K562 (cell line): ENCODE results near the gene BOLA3. TPM values are rescaled to one million over a fixed set of nuclear protein-coding genes. Genes with fewer than 3 reads are reported as not detected.

Source experiments
- ARHGAP35 ChIP-seq: fragments of 450-650 bp; IDR thresholded peaks from 2 replicates; pipeline ENCODE4 v1.6.1; 2018; ENCODE audit not compliant: partially characterized antibody
- CBFA2T3 ChIP-seq: fragments of 450-650 bp; IDR thresholded peaks from 2 replicates; pipeline ENCODE4 v1.6.1; 2017
- CBX1 ChIP-seq: sonication (generic); IDR thresholded peaks from 2 replicates; pipeline ENCODE4 v1.6.1; 2016; ENCODE audit warnings: antibody characterized with exemption, low read depth, mild to moderate bottlenecking
- FOXK2 ChIP-seq, 2 experiments: fragments of 450-650 bp; IDR thresholded peaks in 1 of 2; conservative IDR thresholded peaks in 1 of 2; 2 replicates each; pipeline ENCODE4 v1.6.1; 2016; ENCODE audit warnings: low read depth in 2 of 2, mild to moderate bottlenecking in 1 of 2
- HDAC8 ChIP-seq: fragments of 450-650 bp; IDR thresholded peaks from 2 replicates; pipeline ENCODE4 v1.6.1; 2016; ENCODE audit warnings: mild to moderate bottlenecking, missing genetic modification characterization, moderate library complexity, missing compliant biosample characterization
- KDM4B ChIP-seq, 2 experiments: fragments of 450-650 bp in 1 of 2; sonication (generic) in 1 of 2; IDR thresholded peaks; 2 replicates each; pipeline ENCODE4 v1.6.1; 2016 to 2017; ENCODE audit warnings: borderline replicate concordance in 2 of 2, antibody characterized with exemption in 1 of 2, low read depth in 1 of 2, mild to moderate bottlenecking in 1 of 2
- MAFF ChIP-seq: IDR thresholded peaks from 2 replicates; pipeline ENCODE4 v1.6.1; 2012; ENCODE audit warnings: low read length, improper control_type of control experiment
- MEF2D ChIP-seq: conservative IDR thresholded peaks from 2 replicates; pipeline ENCODE4 v1.6.1; 2016; ENCODE audit warnings: low read depth, missing genetic modification characterization, missing compliant biosample characterization
- MEIS2 ChIP-seq: fragments of 450-650 bp; IDR thresholded peaks from 2 replicates; pipeline ENCODE4 v1.6.1; 2014; ENCODE audit warnings: mild to moderate bottlenecking; ENCODE audit not compliant: partially characterized antibody
- RAD51 ChIP-seq: fragments of 450-650 bp; IDR thresholded peaks from 2 replicates; pipeline ENCODE4 v1.7.1; 2016; ENCODE audit warnings: low read depth, mild to moderate bottlenecking, borderline replicate concordance
- RB1 ChIP-seq: fragments of 450-650 bp; IDR thresholded peaks from 2 replicates; pipeline ENCODE4 v1.6.1; 2017; ENCODE audit warnings: low read depth, mild to moderate bottlenecking
- RBM17 ChIP-seq: fragments of 200-400 bp; formaldehyde crosslinking; IDR thresholded peaks from 2 replicates; pipeline ENCODE4 v1.6.1; 2017; ENCODE audit warnings: low read depth, mild to moderate bottlenecking, low read length, borderline replicate concordance
- RBM22 ChIP-seq: fragments of 200-400 bp; formaldehyde crosslinking; IDR thresholded peaks from 2 replicates; pipeline ENCODE4 v1.6.1; 2018; ENCODE audit warnings: low read length, low read depth; ENCODE audit not compliant: poor library complexity, severe bottlenecking
- TAF7 ChIP-seq: fragments of 450-650 bp; IDR thresholded peaks from 2 replicates; pipeline ENCODE4 v1.6.1; 2016; ENCODE audit warnings: missing genetic modification characterization, missing compliant biosample characterization
- ZC3H11A ChIP-seq: IDR thresholded peaks from 2 replicates; pipeline ENCODE4 v1.6.1; 2012; ENCODE audit warnings: low read depth, low read length, improper control_type of control experiment
- ZNF133 ChIP-seq: fragments of 250-450 bp; sonication (Bioruptor Pico); IDR thresholded peaks from 2 replicates; pipeline ENCODE4 v1.4.0; 2020; ENCODE audit warnings: mild to moderate bottlenecking
- ZNF717 ChIP-seq: fragments of 250-450 bp; sonication (Bioruptor Pico); IDR thresholded peaks from 2 replicates; pipeline ENCODE4 v1.5.0; 2021
- polyA plus RNA-seq, 8 experiments: library from polyadenylated mRNA; depleted of rRNA in 4 of 8; stranded (reverse) in 5 of 8; unstranded in 3 of 8; fragments of >200 nt; fragmentation: Nextera tagmentation in 2 of 8; fragmentation: Illumina TruSeq in 1 of 8; extraction: Ambion mirVana in 2 of 8; extraction: Trizol in 1 of 8; gene quantifications; 2 replicates each; pipeline versions ENCODE4 v1.2.1 to v1.2.3, GENCODE V29; 2011 to 2014; ENCODE audit warnings: inconsistent platforms in 1 of 8, missing spikeins in 1 of 8
- total RNA-seq, 7 experiments: library from RNA; depleted of rRNA in 6 of 7; stranded (reverse); fragments of >200 nt in 6 of 7; fragmentation: Illumina TruSeq in 2 of 7; extraction: Trizol in 2 of 7; gene quantifications; 2 replicates each; pipeline versions ENCODE4 v1.2.1 to v1.2.3, GENCODE V29; 2011 to 2021; ENCODE audit warnings: low replicate concordance in 1 of 7
- TF ChIP-seq, protein P1 (sequence below): sonication (generic); formaldehyde crosslinking; IDR thresholded peaks from 2 replicates; pipeline ENCODE4 v1.8.1; 2022; ENCODE audit warnings: missing genetic modification reagents
- TF ChIP-seq, protein P2 (sequence below): sonication (generic); formaldehyde crosslinking; IDR thresholded peaks from 2 replicates; pipeline ENCODE4 v1.8.0; 2022; ENCODE audit warnings: mild to moderate bottlenecking, missing genetic modification reagents
- TF ChIP-seq, protein P3 (sequence below): sonication (generic); formaldehyde crosslinking; IDR thresholded peaks from 2 replicates; pipeline ENCODE4 v1.8.0; 2023; ENCODE audit warnings: mild to moderate bottlenecking, missing genetic modification reagents
- TF ChIP-seq, protein P4 (sequence below): fragments of 250-450 bp; sonication (Bioruptor Pico); IDR thresholded peaks from 2 replicates; pipeline ENCODE4 v1.5.0; 2021; ENCODE audit warnings: mild to moderate bottlenecking, borderline replicate concordance
- TF ChIP-seq, protein P5 (sequence below): sonication (generic); IDR thresholded peaks from 2 replicates; pipeline ENCODE4 v1.6.1; 2016

Gene BOLA3
- total and polyA plus RNA-seq, 9 of the 15 experiments (the other 6 are each of a cell fraction or from before 2014, with no cell fraction given) = 149 to 619 (median 255) TPM

DNA sequence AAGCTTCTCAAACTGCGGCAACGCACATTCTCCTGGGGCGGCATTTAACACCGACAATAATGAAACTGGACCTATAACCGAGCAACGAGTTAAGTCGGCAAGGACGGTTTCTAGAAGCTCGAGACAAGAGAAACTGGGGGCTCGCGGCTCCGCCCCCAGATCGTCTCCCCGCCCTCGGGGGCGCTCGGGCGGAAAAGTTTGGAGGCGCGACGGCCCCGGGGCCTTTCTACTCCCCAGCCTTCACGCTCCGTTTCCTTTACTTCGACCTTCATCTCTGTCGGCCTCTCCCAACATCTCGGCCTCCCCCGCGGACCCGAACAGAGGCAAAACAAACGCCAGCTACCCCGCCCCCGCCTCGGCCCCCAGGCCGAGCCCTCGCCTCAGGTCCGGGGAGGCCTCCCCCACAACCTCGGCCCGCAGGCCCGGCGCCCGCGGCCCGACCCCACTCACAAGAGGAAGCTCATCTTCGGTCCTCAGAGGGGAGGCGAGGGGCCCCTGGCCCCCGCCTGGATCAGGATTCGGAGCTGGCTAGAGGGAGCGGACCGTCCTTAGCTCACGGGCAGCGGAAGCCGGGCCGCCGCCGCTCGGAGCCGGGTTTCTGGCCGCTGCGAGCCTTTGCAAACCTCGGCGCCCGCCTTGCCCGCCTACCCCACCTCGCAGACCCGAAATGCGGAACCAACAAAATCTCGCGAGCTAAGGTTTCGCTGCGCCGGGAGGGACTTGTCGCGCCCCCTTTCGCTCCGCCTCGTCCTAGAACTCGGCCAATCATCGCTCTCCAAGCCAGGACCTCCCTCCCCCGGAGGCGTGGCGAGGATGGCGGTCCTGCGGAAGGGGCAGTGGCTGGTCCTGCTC, 30.7 kb upstream of the BOLA3 start, which contains the start of gene MOB1A (continued):
- TF ChIP-seq HDAC8 (tag) (no peak), FOXK2 (conservative IDR thresholded peaks at IDR 0.05 in 1 of 2, IDR thresholded peaks at IDR 0.05 in 1 of 2; ENCODE audit: low read depth in 2 of 2) (no peak), ZC3H11A (no peak), ZNF133 (CRISPR knock-in tag) (no peak), ARHGAP35 (no peak), RBM17 (no peak), RBM22 (peak; percentile 49), TAF7 (no peak), RAD51 (no peak), MEF2D (tag) (no peak), KDM4B (IDR thresholded peaks at IDR 0.05; ENCODE audit: borderline replicate concordance in 2 of 2, low read depth in 1 of 2) (no peak), MAFF (no peak; the same call in 1 of the 2 replicates), CBX1 (peak; percentile 87; the same call in 1 of the 2 replicates), RB1 (peak; percentile 49; the same call in 1 of the 2 replicates), MEIS2 (no peak), ZNF717 (CRISPR knock-in tag) (no peak), CBFA2T3 (peak; percentile 22; the same call in 1 of the 2 replicates)
- TF ChIP-seq, protein P1, sequence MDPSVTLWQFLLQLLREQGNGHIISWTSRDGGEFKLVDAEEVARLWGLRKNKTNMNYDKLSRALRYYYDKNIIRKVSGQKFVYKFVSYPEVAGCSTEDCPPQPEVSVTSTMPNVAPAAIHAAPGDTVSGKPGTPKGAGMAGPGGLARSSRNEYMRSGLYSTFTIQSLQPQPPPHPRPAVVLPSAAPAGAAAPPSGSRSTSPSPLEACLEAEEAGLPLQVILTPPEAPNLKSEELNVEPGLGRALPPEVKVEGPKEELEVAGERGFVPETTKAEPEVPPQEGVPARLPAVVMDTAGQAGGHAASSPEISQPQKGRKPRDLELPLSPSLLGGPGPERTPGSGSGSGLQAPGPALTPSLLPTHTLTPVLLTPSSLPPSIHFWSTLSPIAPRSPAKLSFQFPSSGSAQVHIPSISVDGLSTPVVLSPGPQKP (CRISPR knock-in tag) = no peak
- TF ChIP-seq, protein P2, sequence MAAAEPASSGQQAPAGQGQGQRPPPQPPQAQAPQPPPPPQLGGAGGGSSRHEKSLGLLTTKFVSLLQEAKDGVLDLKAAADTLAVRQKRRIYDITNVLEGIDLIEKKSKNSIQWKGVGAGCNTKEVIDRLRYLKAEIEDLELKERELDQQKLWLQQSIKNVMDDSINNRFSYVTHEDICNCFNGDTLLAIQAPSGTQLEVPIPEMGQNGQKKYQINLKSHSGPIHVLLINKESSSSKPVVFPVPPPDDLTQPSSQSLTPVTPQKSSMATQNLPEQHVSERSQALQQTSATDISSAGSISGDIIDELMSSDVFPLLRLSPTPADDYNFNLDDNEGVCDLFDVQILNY = no peak
- TF ChIP-seq, protein P3, sequence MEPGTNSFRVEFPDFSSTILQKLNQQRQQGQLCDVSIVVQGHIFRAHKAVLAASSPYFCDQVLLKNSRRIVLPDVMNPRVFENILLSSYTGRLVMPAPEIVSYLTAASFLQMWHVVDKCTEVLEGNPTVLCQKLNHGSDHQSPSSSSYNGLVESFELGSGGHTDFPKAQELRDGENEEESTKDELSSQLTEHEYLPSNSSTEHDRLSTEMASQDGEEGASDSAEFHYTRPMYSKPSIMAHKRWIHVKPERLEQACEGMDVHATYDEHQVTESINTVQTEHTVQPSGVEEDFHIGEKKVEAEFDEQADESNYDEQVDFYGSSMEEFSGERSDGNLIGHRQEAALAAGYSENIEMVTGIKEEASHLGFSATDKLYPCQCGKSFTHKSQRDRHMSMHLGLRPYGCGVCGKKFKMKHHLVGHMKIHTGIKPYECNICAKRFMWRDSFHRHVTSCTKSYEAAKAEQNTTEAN (CRISPR knock-in tag) = no peak
- TF ChIP-seq, protein P4, sequence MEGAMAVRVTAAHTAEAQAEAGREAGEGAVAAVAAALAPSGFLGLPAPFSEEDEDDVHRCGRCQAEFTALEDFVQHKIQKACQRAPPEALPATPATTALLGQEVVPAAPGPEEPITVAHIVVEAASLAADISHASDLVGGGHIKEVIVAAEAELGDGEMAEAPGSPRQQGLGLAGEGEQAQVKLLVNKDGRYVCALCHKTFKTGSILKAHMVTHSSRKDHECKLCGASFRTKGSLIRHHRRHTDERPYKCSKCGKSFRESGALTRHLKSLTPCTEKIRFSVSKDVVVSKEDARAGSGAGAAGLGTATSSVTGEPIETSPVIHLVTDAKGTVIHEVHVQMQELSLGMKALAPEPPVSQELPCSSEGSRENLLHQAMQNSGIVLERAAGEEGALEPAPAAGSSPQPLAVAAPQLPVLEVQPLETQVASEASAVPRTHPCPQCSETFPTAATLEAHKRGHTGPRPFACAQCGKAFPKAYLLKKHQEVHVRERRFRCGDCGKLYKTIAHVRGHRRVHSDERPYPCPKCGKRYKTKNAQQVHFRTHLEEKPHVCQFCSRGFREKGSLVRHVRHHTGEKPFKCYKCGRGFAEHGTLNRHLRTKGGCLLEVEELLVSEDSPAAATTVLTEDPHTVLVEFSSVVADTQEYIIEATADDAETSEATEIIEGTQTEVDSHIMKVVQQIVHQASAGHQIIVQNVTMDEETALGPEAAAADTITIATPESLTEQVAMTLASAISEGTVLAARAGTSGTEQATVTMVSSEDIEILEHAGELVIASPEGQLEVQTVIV = no peak
- TF ChIP-seq, protein P5, sequence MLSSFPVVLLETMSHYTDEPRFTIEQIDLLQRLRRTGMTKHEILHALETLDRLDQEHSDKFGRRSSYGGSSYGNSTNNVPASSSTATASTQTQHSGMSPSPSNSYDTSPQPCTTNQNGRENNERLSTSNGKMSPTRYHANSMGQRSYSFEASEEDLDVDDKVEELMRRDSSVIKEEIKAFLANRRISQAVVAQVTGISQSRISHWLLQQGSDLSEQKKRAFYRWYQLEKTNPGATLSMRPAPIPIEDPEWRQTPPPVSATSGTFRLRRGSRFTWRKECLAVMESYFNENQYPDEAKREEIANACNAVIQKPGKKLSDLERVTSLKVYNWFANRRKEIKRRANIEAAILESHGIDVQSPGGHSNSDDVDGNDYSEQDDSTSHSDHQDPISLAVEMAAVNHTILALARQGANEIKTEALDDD = peak; percentile 47; the same call in 1 of the 2 replicates
